Measurements from ENCODE around the gene ABCF3.

Gene ABCF3

DNA sequence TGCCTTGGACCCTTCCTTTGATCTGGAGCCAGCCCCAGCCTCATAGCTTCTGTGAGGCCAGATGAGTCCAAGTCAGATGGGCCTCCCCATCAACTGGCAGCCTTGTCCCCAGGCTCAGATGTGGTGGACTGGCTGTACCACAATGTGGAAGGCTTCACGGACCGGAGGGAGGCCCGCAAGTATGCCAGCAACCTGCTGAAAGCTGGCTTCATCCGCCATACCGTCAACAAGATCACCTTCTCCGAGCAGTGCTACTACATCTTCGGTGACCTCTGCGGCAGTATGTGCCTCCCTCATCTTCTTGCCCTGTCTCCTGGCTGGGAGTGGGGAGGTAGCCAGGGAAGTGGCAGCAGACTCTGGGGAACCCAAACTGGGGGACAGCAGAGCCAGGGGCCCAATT lies 18.2 kb upstream of the ABCF3 start:
- no peak for DNase-seq (ENCODE audit: low read depth)
- H3K4me3 ChIP-seq (ENCODE audit: low read depth, low read length), result no peak overlapping the region
- TF ChIP-seq, protein P1, sequence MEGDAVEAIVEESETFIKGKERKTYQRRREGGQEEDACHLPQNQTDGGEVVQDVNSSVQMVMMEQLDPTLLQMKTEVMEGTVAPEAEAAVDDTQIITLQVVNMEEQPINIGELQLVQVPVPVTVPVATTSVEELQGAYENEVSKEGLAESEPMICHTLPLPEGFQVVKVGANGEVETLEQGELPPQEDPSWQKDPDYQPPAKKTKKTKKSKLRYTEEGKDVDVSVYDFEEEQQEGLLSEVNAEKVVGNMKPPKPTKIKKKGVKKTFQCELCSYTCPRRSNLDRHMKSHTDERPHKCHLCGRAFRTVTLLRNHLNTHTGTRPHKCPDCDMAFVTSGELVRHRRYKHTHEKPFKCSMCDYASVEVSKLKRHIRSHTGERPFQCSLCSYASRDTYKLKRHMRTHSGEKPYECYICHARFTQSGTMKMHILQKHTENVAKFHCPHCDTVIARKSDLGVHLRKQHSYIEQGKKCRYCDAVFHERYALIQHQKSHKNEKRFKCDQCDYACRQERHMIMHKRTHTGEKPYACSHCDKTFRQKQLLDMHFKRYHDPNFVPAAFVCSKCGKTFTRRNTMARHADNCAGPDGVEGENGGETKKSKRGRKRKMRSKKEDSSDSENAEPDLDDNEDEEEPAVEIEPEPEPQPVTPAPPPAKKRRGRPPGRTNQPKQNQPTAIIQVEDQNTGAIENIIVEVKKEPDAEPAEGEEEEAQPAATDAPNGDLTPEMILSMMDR (IDR thresholded peaks at IDR 0.05; ENCODE audit: control insufficient read depth, extremely low read depth, insufficient read depth), result no peak

DNA sequence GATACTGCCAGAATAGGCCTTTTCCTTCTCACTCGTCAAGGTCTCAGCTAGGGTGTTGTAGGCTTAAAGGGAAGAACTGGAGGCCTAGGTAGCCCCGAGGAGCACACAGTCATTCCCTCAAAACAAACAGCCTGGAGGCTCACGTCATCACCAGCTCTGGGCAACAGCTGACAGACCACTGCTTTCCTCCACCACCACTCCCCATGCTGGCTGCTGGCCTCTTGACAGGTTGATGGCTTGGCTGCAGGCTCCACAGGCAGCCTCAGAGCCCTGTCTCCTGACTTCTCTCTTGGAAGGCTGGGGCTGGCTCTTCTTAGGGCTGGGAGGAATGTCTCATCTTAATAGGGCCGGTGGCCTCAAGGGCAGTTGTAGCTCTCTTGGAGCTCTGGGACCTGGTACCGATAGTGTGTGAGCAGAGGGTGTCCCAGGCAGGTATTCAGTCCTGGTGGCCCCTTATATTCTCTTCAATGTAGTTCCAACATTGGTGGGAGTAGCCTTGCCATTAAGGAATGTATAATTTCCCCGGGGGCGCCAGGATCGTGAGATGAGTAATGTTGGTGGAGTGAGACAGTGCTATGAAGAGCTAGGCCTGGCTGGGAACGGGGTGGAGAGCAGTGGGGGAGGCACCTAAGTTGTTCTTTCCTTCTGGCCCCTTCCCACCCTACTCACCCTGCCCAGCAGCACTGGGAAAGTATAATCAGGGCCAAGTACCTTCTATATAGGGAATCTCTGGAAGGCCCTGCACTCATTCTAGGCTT lies 17.5 kb upstream of the ABCF3 start:
- no peak overlapping the region for H3K4me3 ChIP-seq (ENCODE audit: low read depth, low read length)
- no peak for DNase-seq (ENCODE audit: low read depth)
- TF ChIP-seq, protein P1 (IDR thresholded peaks at IDR 0.05; ENCODE audit: control insufficient read depth, extremely low read depth, insufficient read depth), result no peak

DNA sequence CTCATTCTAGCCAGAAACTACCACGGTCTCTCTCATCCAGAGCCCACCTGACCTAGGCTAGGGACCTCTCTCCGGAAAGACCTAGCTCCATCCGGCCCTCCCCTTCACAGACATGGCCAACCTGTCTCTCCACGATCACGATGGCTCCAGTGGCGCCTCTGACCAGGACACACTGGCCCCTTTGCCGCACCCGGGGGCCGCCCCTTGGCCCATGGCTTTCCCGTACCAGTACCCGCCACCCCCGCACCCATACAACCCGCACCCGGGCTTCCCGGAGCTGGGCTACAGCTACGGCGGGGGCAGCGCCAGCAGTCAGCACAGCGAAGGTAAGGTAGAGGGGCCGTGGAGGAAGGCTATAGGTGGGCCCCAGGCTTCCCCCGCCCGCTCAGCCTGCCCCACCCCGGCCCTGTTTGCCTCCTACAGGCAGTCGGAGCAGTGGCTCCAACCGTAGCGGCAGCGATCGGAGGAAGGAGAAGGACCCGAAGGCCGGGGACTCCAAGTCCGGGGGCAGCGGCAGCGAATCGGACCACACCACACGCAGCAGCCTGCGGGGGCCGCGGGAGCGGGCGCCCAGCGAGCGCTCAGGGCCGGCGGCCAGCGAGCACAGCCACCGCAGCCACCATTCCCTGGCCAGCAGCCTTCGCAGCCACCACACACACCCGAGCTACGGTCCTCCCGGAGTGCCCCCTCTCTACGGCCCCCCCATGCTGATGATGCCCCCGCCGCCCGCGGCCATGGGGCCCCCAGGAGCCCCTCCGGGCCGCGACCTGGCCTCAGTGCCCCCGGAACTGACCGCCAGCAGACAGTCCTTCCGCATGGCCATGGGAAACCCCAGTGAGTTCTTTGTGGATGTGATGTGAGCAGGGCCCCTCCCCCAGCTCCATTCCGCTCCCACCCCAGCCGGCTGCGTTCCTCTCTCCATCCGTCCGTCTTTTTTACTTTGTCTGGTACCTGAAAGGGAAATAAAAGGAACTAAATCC lies 15.8 kb upstream of the ABCF3 start:
- TF ChIP-seq, protein P1 (IDR thresholded peaks at IDR 0.05; ENCODE audit: control insufficient read depth, extremely low read depth, insufficient read depth), result no peak
- no peak for DNase-seq (ENCODE audit: low read depth)
- no peak overlapping the region for H3K4me3 ChIP-seq (ENCODE audit: low read depth, low read length)

DNA sequence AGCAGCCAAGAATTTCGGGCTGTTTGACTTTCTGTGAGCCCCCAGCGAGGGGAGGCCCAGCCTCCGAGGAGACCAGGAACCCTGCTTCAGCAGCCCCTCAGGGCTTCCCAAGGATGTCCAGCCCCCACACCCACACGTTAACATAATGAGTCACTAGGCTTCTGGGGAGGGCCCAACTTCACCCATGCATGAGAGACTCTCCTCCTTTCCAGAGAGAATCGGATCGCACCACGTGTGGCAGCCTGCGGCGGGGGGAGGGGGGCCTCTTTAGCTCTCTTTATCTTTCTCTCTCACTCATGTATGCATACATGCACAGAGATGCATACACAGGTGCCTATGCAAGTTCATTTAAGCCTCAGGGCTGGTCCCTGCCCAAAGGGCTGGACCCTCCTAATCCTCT lies 14.4 kb upstream of the ABCF3 start:
- TF ChIP-seq, protein P1 (IDR thresholded peaks at IDR 0.05; ENCODE audit: control insufficient read depth, extremely low read depth, insufficient read depth), result no peak
- DNase-seq (ENCODE audit: low read depth), result no peak
- H3K4me3 ChIP-seq (ENCODE audit: low read depth, low read length), result no peak overlapping the region

DNA sequence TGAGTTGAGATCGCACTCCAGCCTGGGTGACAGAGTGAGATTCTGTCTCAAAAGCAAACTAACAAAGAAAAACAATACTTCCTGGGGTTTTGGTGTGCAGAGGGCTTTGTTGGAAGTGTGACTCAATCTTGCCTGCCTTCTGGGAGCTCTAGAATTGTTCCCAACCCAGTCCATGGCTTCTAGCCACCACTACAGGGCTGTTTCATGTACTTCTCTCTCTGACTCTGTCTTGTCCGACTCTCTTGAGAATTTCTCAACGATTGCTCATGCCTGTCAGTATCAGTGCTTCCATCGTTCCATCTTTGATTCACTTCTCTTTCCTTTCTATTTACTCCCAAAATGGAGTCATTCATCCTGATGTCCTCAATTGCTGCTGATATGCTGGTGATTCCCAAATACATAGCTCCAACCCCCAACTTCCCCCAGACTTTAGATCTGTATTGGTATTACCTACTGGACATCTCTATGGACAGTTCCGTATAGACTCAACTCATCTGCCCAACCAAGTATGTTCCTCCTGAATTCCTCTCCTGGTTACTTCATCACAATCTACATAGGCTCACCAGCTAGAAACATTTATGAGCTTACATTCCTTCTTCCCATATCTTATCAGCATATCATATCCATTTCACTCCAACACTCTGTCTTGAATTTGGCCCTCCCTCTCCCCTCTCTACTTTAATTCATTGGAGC lies 13.2 kb upstream of the ABCF3 start:
- TF ChIP-seq, protein P1 (IDR thresholded peaks at IDR 0.05; ENCODE audit: control insufficient read depth, extremely low read depth, insufficient read depth), result no peak
- no peak overlapping the region for H3K4me3 ChIP-seq (ENCODE audit: low read depth, low read length)
- DNase-seq (ENCODE audit: low read depth), result no peak

DNA sequence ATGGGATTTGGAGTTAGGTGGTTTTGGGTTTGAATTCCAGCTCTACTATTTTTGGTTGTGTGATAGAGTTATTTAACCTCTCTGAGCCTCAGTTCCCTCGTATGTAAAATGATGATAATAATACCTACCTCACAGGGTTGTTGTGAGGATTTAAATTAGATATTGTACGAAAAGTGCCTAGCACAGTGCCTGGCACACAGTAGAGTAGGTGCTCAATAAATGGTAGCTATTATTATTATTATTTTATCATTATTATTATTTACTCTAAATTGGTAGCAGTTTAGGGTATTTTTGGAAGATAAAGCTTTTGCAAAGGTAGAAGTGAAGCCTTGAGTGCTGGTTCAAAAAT lies 12.7 kb upstream of the ABCF3 start:
- TF ChIP-seq, protein P1 (IDR thresholded peaks at IDR 0.05; ENCODE audit: control insufficient read depth, extremely low read depth, insufficient read depth), result no peak
- no peak for DNase-seq (ENCODE audit: low read depth)
- no peak overlapping the region for H3K4me3 ChIP-seq (ENCODE audit: low read depth, low read length)

Data from LNCaP clone FGC (cell line).